AG09309 (cell line): ENCODE measurements around the gene AVEN.

Source experiments
- DNase-seq: peaks from one replicate; pipeline ENCODE4 v3.0.0-alpha.2; 2010; ENCODE audit warnings: low read depth
- H3K4me3 ChIP-seq: 2 replicates; pipeline ENCODE4 v1.5.1; 2011; ENCODE audit warnings: mild to moderate bottlenecking, low read depth, low read length, moderate library complexity; ENCODE audit not compliant: control insufficient read depth
- TF ChIP-seq, protein P1 (sequence below): IDR thresholded peaks from 2 replicates; pipeline ENCODE4 v1.5.1; 2011; ENCODE audit warnings: mild to moderate bottlenecking, low read depth, low read length, inconsistent platforms; ENCODE audit not compliant: insufficient read depth, control insufficient read depth; ENCODE audit errors: missing control alignments

Gene AVEN

DNA sequence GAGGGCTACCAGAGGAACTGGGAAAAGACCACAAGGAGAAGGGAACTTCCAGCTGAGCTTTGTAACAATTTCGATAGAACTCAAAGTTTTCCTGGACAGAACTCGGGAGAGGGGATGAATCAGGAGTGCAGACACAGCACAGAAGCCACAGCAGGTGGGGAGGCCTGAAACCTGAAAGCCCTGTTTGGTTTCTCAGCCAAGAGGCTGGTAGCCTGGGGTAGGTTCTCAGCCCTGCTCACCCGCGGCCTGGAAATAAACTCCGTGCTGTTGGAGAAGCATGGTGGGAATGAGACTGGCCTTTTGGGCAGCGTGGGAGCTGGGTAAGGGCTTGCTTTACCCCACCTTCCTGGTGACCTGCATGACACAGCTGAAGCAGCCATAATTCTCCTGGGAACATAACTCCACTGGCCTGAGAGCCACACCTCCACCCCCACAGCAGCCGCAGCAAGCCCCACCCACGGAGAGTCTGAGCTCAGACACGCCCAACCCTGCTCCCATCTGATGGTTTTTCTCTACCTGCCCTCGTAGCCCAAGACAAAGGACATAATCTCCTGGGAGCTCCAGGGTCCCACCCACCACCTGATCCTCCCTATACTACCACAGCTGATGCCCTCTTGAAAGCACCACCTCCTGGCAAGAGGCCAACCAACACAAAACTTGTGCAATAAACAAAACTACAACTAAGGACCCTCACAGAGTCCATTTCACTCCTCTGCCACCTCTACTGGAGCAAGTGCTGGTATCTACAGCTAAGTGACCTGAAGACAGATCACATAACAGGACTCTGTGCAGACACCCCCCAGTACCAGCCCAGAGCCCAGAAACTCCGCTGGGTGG, 123.2 kb downstream of the AVEN start:
- H3K4me3 ChIP-seq, result no peak overlapping the region
- no peak for DNase-seq
- TF ChIP-seq, protein P1, sequence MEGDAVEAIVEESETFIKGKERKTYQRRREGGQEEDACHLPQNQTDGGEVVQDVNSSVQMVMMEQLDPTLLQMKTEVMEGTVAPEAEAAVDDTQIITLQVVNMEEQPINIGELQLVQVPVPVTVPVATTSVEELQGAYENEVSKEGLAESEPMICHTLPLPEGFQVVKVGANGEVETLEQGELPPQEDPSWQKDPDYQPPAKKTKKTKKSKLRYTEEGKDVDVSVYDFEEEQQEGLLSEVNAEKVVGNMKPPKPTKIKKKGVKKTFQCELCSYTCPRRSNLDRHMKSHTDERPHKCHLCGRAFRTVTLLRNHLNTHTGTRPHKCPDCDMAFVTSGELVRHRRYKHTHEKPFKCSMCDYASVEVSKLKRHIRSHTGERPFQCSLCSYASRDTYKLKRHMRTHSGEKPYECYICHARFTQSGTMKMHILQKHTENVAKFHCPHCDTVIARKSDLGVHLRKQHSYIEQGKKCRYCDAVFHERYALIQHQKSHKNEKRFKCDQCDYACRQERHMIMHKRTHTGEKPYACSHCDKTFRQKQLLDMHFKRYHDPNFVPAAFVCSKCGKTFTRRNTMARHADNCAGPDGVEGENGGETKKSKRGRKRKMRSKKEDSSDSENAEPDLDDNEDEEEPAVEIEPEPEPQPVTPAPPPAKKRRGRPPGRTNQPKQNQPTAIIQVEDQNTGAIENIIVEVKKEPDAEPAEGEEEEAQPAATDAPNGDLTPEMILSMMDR, result no peak

DNA sequence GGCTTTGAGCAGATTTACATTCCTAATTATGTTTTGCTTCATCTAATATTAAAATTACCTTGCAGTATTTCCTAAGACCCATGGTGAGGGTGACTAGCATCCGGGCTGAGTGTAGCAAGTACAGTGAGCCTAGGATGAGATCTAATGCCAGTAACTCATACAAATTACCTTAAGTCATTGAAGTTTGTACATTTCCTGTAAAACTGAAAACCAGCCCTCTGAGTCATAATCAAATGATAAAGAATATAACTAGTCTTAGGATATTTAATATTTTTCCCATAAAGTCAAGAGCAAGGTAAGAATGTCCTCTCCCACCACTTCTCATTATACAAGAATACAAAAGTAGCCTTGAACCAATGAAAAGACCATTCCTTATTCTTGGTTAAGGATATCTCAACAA, 125.5 kb downstream of the AVEN start:
- DNase-seq, result no peak
- H3K4me3 ChIP-seq, result no peak overlapping the region
- TF ChIP-seq, protein P1, result no peak

- TF ChIP-seq, protein P1, result no peak
- DNase-seq, result no peak
- H3K4me3 ChIP-seq, result no peak overlapping the region
Observed at GRCh38 chr15:33912326-33912725, 126.7 kb downstream of the AVEN start.

- DNase-seq, result no peak
- TF ChIP-seq, protein P1, result no peak
- H3K4me3 ChIP-seq, result no peak overlapping the region
Observed at GRCh38 chr15:33910741-33911140, 128.3 kb downstream of the AVEN start.

GRCh38 chr15:33908406-33908805, 130.6 kb downstream of the AVEN start:
- TF ChIP-seq, protein P1, result no peak
- H3K4me3 ChIP-seq, result no peak overlapping the region
- no peak for DNase-seq

DNA sequence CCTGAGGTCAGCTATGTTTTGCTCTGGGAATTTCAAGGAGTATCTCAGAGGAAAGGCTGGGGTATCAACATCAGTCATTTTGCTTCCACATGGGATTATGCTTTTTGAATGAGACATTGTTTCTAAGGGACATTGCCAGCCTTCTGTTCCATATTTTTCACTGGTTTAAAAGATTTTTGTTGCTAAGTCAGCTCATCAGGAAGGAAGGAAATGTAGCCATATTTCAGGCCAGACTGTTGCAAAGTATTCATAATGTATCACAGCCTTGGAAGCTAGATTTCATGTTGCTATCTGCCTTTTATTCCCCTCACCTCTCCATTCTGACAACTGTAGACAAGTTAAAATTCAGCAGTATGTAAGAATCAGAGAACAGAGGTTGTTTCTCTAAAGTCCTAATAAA, 131.7 kb downstream of the AVEN start:
- TF ChIP-seq, protein P1, result no peak
- DNase-seq, result no peak
- no peak overlapping the region for H3K4me3 ChIP-seq

GRCh38 chr15:33903661-33904060, 135.3 kb downstream of the AVEN start:
- TF ChIP-seq, protein P1, result no peak
- DNase-seq, result no peak
- H3K4me3 ChIP-seq, result no peak overlapping the region
